ENCODE results near the gene NR2F1-AS1.
A peak's percentile ranks its signal among the peaks of the same experiment; 100 is the strongest.

The NR2F1-AS1 gene

GRCh38 chr5:93598091-93599000, 17.3 kb upstream of the NR2F1-AS1 start:
- Histone ChIP-seq H3K36me3 (replicated peaks in 1 of 2; ENCODE audit: control insufficient read depth in 2 of 2, insufficient read depth in 2 of 2, low read length in 2 of 2) (peaks cover 4 to 25% of the 10 kb centered on the region in 2 donors), H2BK15ac (ENCODE audit: low read length) (no peak overlapping the region), H3K27me3 (ENCODE audit: control insufficient read depth in 3 of 3, insufficient read depth in 3 of 3, low read depth in 1 of 3, low read length in 3 of 3) (peaks cover 0 to 75% (median 19%) of the 10 kb centered on the region in 3 experiments), H3K18ac (ENCODE audit: low read length) (peak overlapping the region; percentile 53), H4K8ac (ENCODE audit: low read depth, low read length) (no peak overlapping the region), H2AFZ (ENCODE audit: low read length) (peak overlapping the region; percentile 17), H3K14ac (ENCODE audit: low read length) (no peak overlapping the region), H3K27ac (replicated peaks; ENCODE audit: low read length) (no peak overlapping the region), H2BK12ac (ENCODE audit: low read length) (no peak overlapping the region), H3K9ac (ENCODE audit: low read depth, low read length, poor library complexity) (no peak overlapping the region), H2AK5ac (ENCODE audit: low read depth, low read length) (no peak overlapping the region), H3K23ac (ENCODE audit: low read depth, low read length, poor library complexity) (no peak overlapping the region), H3K4me1 (ENCODE audit: control insufficient read depth in 2 of 2, insufficient read depth in 1 of 2, low read depth in 1 of 2, low read length in 2 of 2) (peaks cover 14 to 34% of the 10 kb centered on the region in 2 donors), H2BK5ac (ENCODE audit: low read length) (no peak overlapping the region), H2BK120ac (ENCODE audit: low read depth, low read length) (no peak overlapping the region), H3K4me2 (ENCODE audit: insufficient read depth, low read length, poor library complexity, severe bottlenecking) (peak overlapping the region; percentile 40), H4K91ac (ENCODE audit: low read depth, low read length, poor library complexity) (no peak overlapping the region), H3K79me1 (ENCODE audit: low read depth, low read length) (peaks cover 3% of the 10 kb centered on the region), H3K4me3 (ENCODE audit: low read length in 2 of 2) (peak overlapping the region in 1 of 2 donors; percentile 35), H3K4ac (ENCODE audit: low read length) (no peak overlapping the region), H3K9me3 (replicated peaks in 1 of 2; ENCODE audit: control insufficient read depth in 2 of 2, insufficient read depth in 1 of 2, low read depth in 1 of 2, low read length in 2 of 2) (peaks cover 4 to 20% of the 10 kb centered on the region in 2 donors)
- no CpG with 5 or more reads among the region's 28 CpGs for WGBS, 2 donors (ENCODE audit: extremely low coverage in 2 of 2, insufficient read length in 2 of 2, insufficient replicate concordance in 1 of 2)
- no peak for DNase-seq (ENCODE audit: low spot score)

- Histone ChIP-seq H3K36me3 (replicated peaks in 1 of 2; ENCODE audit: control insufficient read depth in 2 of 2, insufficient read depth in 2 of 2, low read length in 2 of 2) (peaks cover 4 to 40% of the 10 kb centered on the region in 2 donors), H4K91ac (ENCODE audit: low read depth, low read length, poor library complexity) (no peak overlapping the region), H3K18ac (ENCODE audit: low read length) (peak overlapping the region; percentile 23), H3K9me3 (replicated peaks in 1 of 2; ENCODE audit: control insufficient read depth in 2 of 2, insufficient read depth in 1 of 2, low read depth in 1 of 2, low read length in 2 of 2) (peaks cover 4 to 26% of the 10 kb centered on the region in 2 donors), H2BK120ac (ENCODE audit: low read depth, low read length) (no peak overlapping the region), H2BK12ac (ENCODE audit: low read length) (no peak overlapping the region), H3K4me1 (ENCODE audit: control insufficient read depth in 2 of 2, insufficient read depth in 1 of 2, low read depth in 1 of 2, low read length in 2 of 2) (peaks cover 15 to 34% of the 10 kb centered on the region in 2 donors), H3K14ac (ENCODE audit: low read length) (no peak overlapping the region), H3K4ac (ENCODE audit: low read length) (no peak overlapping the region), H3K27ac (replicated peaks; ENCODE audit: low read length) (no peak overlapping the region), H3K27me3 (ENCODE audit: control insufficient read depth in 3 of 3, insufficient read depth in 3 of 3, low read depth in 1 of 3, low read length in 3 of 3) (peaks cover 0 to 71% (median 17%) of the 10 kb centered on the region in 3 experiments), H3K4me2 (ENCODE audit: insufficient read depth, low read length, poor library complexity, severe bottlenecking) (peak overlapping the region; percentile 54), H4K8ac (ENCODE audit: low read depth, low read length) (no peak overlapping the region), H2BK5ac (ENCODE audit: low read length) (no peak overlapping the region), H3K4me3 (ENCODE audit: low read length in 2 of 2) (peak overlapping the region in 1 of 2 donors; percentile 27), H3K79me1 (ENCODE audit: low read depth, low read length) (peaks cover 4% of the 10 kb centered on the region), H2AFZ (ENCODE audit: low read length) (no peak overlapping the region), H2BK15ac (ENCODE audit: low read length) (no peak overlapping the region), H2AK5ac (ENCODE audit: low read depth, low read length) (no peak overlapping the region), H3K23ac (ENCODE audit: low read depth, low read length, poor library complexity) (no peak overlapping the region), H3K9ac (ENCODE audit: low read depth, low read length, poor library complexity) (no peak overlapping the region)
- DNase-seq (ENCODE audit: low spot score), result no peak
- no CpG with 5 or more reads among the region's 40 CpGs for WGBS, 2 donors (ENCODE audit: extremely low coverage in 2 of 2, insufficient read length in 2 of 2, insufficient replicate concordance in 1 of 2)
Measured at GRCh38 chr5:93596676-93597490, 15.9 kb upstream of the NR2F1-AS1 start.

- H3K4me3 ChIP-seq (ENCODE audit: low read length in 2 of 2), result no peak overlapping the region
- H3K79me1 ChIP-seq (ENCODE audit: low read depth, low read length), result peaks cover 4% of the 10 kb centered on the region
- H2BK5ac ChIP-seq (ENCODE audit: low read length), result no peak overlapping the region
- DNase-seq (ENCODE audit: low spot score), result no peak
- H2AFZ ChIP-seq (ENCODE audit: low read length), result no peak overlapping the region
- peak overlapping the region; percentile 54 for H3K4me2 ChIP-seq (ENCODE audit: insufficient read depth, low read length, poor library complexity, severe bottlenecking)
- no peak overlapping the region for H2BK12ac ChIP-seq (ENCODE audit: low read length)
- no peak overlapping the region for H2AK5ac ChIP-seq (ENCODE audit: low read depth, low read length)
- peaks cover 4 to 26% of the 10 kb centered on the region in 2 donors for H3K9me3 ChIP-seq (replicated peaks in 1 of 2; ENCODE audit: control insufficient read depth in 2 of 2, insufficient read depth in 1 of 2, low read depth in 1 of 2, low read length in 2 of 2)
- H3K23ac ChIP-seq (ENCODE audit: low read depth, low read length, poor library complexity), result no peak overlapping the region
- WGBS, 2 donors (ENCODE audit: extremely low coverage in 2 of 2, insufficient read length in 2 of 2, insufficient replicate concordance in 1 of 2), result no CpG with 5 or more reads among the region's 14 CpGs
- H2BK15ac ChIP-seq (ENCODE audit: low read length), result peak overlapping the region; percentile 33
- peak overlapping the region; percentile 66 for H3K18ac ChIP-seq (ENCODE audit: low read length)
- H3K4me1 ChIP-seq (ENCODE audit: control insufficient read depth in 2 of 2, insufficient read depth in 1 of 2, low read depth in 1 of 2, low read length in 2 of 2), result peaks cover 21 to 33% of the 10 kb centered on the region in 2 donors
- H4K8ac ChIP-seq (ENCODE audit: low read depth, low read length), result no peak overlapping the region
- no peak overlapping the region for H4K91ac ChIP-seq (ENCODE audit: low read depth, low read length, poor library complexity)
- H3K9ac ChIP-seq (ENCODE audit: low read depth, low read length, poor library complexity), result no peak overlapping the region
- H3K14ac ChIP-seq (ENCODE audit: low read length), result no peak overlapping the region
- no peak overlapping the region for H3K27ac ChIP-seq (replicated peaks; ENCODE audit: low read length)
- H2BK120ac ChIP-seq (ENCODE audit: low read depth, low read length), result no peak overlapping the region
- peaks cover 0 to 68% (median 17%) of the 10 kb centered on the region in 3 experiments for H3K27me3 ChIP-seq (ENCODE audit: control insufficient read depth in 3 of 3, insufficient read depth in 3 of 3, low read depth in 1 of 3, low read length in 3 of 3)
- peaks cover 7 to 46% of the 10 kb centered on the region in 2 donors for H3K36me3 ChIP-seq (replicated peaks in 1 of 2; ENCODE audit: control insufficient read depth in 2 of 2, insufficient read depth in 2 of 2, low read length in 2 of 2)
- H3K4ac ChIP-seq (ENCODE audit: low read length), result no peak overlapping the region
Measured at GRCh38 chr5:93596310-93596675, 15.3 kb upstream of the NR2F1-AS1 start.
